Karpas-422 (cell line): Measurements from ENCODE around the gene PGAM2. TPM values are rescaled to one million over a fixed set of nuclear protein-coding genes. Genes with fewer than 3 reads are reported as not detected.

ENCODE experiments used
- DNase-seq: peaks from one replicate; pipeline ENCODE4 v3.0.0-alpha.2; 2015
- H2AFZ ChIP-seq: fragments of 200-600 bp; sonication (generic); 2 replicates; pipeline ENCODE4 v1.6.1; 2014; ENCODE audit warnings: antibody characterized with exemption, low read length, mixed read lengths
- H3K27ac ChIP-seq: fragments of 200-600 bp; sonication (generic); 2 replicates; pipeline ENCODE4 v1.5.1; 2014; ENCODE audit warnings: mild to moderate bottlenecking, low read length, moderate library complexity
- H3K27me3 ChIP-seq: fragments of 200-600 bp; sonication (generic); 2 replicates; pipeline ENCODE4 v1.6.1; 2014; ENCODE audit warnings: low read length, mixed read lengths
- H3K36me3 ChIP-seq: fragments of 200-600 bp; sonication (generic); 2 replicates; pipeline ENCODE4 v1.6.1; 2014; ENCODE audit warnings: low read length, mixed read lengths; ENCODE audit not compliant: insufficient read depth
- H3K4me1 ChIP-seq: fragments of 200-600 bp; sonication (generic); 2 replicates; pipeline ENCODE4 v1.6.1; 2014; ENCODE audit warnings: mild to moderate bottlenecking, low read length, mixed read lengths
- H3K4me2 ChIP-seq: fragments of 200-600 bp; sonication (generic); 2 replicates; pipeline ENCODE4 v1.6.1; 2014; ENCODE audit warnings: low read length, low read depth, mild to moderate bottlenecking; ENCODE audit not compliant: poor library complexity, severe bottlenecking
- H3K4me3 ChIP-seq: fragments of 200-600 bp; sonication (generic); 2 replicates; pipeline ENCODE4 v1.5.1; 2014; ENCODE audit warnings: mild to moderate bottlenecking, antibody characterized with exemption, low read length, mixed read lengths
- H3K79me2 ChIP-seq: fragments of 200-600 bp; sonication (generic); 2 replicates; pipeline ENCODE4 v1.6.1; 2014; ENCODE audit warnings: mild to moderate bottlenecking, low read length, mixed read lengths
- H3K9ac ChIP-seq: fragments of 200-600 bp; sonication (generic); 2 replicates; pipeline ENCODE4 v1.6.0; 2014; ENCODE audit warnings: low read length
- H3K9me2 ChIP-seq: fragments of 200-600 bp; sonication (generic), shearing (Covaris generic); replicated peaks from 2 replicates; pipeline ENCODE4 v1.6.0; 2014; ENCODE audit warnings: mild to moderate bottlenecking, low read length, moderate library complexity; ENCODE audit not compliant: insufficient read depth
- H3K9me3 ChIP-seq: fragments of 300-700, 200-600 bp; sonication (generic); 2 replicates; pipeline ENCODE4 v1.6.1; 2014; ENCODE audit warnings: low read length, mixed read lengths
- H4K20me1 ChIP-seq: fragments of 200-600 bp; sonication (generic); 2 replicates; pipeline ENCODE4 v1.6.1; 2014; ENCODE audit warnings: mild to moderate bottlenecking, antibody characterized with exemption, low read length, low read depth; ENCODE audit not compliant: insufficient read depth
- total RNA-seq: library from RNA; depleted of rRNA; stranded (reverse); fragments of >200 nt; shearing (Covaris generic); gene quantifications from 2 replicates; pipeline ENCODE4 v1.2.3, GENCODE V29; 2014; ENCODE audit warnings: low replicate concordance; rRNA removed

PGAM2 gene
- 1.9 TPM in 1 of 2 replicates, not detected in the other for total RNA-seq

GRCh38 chr7:44065431-44066110, at the start of gene PGAM2:
Gene PGAM2 (minus strand): TSS chr7:44065567. CDS start chr7:44065529, 38 bp downstream.
- peak within 1 kb of the TSS; percentile 30 for H3K27ac ChIP-seq

DNA sequence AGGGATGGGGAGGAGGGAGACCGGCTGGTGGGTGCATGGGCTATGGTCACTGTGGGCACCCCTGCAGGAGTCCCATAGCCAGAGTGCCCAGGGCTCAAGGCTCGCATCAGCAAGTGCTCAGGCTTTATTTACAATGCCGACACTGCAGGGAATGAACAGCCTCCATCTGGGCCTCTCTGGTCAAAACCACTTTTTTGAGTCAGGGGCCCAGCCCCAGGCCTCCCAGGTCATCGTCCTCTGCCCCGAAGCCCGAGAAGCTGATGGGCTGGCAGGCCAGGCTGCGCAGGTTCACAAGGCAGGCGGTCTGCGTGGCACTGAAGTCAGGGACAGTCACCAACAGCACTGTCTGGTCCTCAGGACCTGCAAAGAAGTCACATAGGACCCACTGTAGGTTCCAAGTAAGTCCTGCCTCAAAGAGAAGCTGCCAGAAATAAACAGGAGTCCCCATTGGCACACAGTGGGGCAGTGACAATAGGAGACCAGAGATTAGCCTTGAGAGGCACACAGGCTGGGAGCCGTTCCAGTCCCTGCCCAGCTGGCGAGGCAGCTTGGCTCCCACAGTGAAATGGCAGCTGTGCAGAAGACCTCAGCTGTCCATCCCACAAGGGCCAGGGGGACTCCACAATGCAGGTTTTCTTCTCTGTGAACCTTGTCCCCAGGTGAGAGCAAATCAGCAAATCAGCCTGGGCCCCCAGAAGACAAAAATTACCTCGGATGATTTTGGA, 49.4 kb upstream of the PGAM2 start:
- H3K9ac ChIP-seq = no peak overlapping the region
- H4K20me1 ChIP-seq = no peaks in the 10 kb centered on the region; the same call in 1 of the 2 replicates
- H3K27ac ChIP-seq = no peak overlapping the region
- peaks cover 3% of the 10 kb centered on the region for H3K36me3 ChIP-seq
- no peak overlapping the region for H3K4me2 ChIP-seq
- no peaks in the 10 kb centered on the region for H3K9me2 ChIP-seq
- H3K4me3 ChIP-seq = no peak overlapping the region
- no peak overlapping the region for H2AFZ ChIP-seq
- peaks cover 17% of the 10 kb centered on the region for H3K4me1 ChIP-seq
- H3K9me3 ChIP-seq = no peaks in the 10 kb centered on the region
- H3K79me2 ChIP-seq = peaks cover 4% of the 10 kb centered on the region; the same call in 1 of the 2 replicates
- H3K27me3 ChIP-seq = no peaks in the 10 kb centered on the region
- no peak for DNase-seq

More at GRCh38 chr7:44065431-44066110, at the start of gene PGAM2:
- Histone ChIP-seq H2AFZ (no peak within 1 kb of the TSS), H3K9me2 (no peaks in the 10 kb centered on the region), H3K27me3 (no peaks in the 10 kb centered on the region), H3K9ac (peak within 1 kb of the TSS; percentile 27; the same call in 1 of the 2 replicates), H3K4me1 (peaks cover 22% of the 10 kb centered on the region), H3K36me3 (peaks cover 24% of the 10 kb centered on the region), H3K4me3 (no peak within 1 kb of the TSS), H3K79me2 (no peaks in the 10 kb centered on the region), H3K9me3 (no peaks in the 10 kb centered on the region), H4K20me1 (no peaks in the 10 kb centered on the region), H3K4me2 (no peak within 1 kb of the TSS)
- peak; percentile 77 for DNase-seq

DNA sequence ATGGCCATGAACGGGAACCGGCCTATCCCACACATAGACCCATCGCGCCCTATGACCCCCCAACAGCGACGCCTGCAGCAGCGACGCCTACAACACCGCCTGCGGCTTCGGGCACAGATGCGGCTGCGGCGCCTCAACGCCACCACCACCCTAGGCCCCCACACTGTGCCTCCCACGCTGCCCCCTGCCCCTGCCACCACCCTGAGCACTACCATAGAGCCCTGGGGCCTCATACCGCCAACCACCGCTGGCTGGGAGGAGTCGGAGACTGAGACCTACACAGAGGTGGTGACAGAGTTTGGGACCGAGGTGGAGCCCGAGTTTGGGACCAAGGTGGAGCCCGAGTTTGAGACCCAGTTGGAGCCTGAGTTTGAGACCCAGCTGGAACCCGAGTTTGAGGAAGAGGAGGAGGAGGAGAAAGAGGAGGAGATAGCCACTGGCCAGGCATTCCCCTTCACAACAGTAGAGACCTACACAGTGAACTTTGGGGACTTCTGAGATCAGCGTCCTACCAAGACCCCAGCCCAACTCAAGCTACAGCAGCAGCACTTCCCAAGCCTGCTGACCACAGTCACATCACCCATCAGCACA, 48.5 kb upstream of the PGAM2 start:
- Histone ChIP-seq H3K4me2 (no peak overlapping the region), H3K36me3 (peaks cover 3% of the 10 kb centered on the region; the same call in 1 of the 2 replicates), H3K4me1 (peaks cover 17% of the 10 kb centered on the region), H3K9ac (no peak overlapping the region), H3K9me3 (no peaks in the 10 kb centered on the region), H2AFZ (no peak overlapping the region), H3K4me3 (no peak overlapping the region), H3K27me3 (no peaks in the 10 kb centered on the region), H4K20me1 (no peaks in the 10 kb centered on the region; the same call in 1 of the 2 replicates), H3K27ac (no peak overlapping the region), H3K9me2 (no peaks in the 10 kb centered on the region), H3K79me2 (no peaks in the 10 kb centered on the region)
- no peak for DNase-seq

DNA sequence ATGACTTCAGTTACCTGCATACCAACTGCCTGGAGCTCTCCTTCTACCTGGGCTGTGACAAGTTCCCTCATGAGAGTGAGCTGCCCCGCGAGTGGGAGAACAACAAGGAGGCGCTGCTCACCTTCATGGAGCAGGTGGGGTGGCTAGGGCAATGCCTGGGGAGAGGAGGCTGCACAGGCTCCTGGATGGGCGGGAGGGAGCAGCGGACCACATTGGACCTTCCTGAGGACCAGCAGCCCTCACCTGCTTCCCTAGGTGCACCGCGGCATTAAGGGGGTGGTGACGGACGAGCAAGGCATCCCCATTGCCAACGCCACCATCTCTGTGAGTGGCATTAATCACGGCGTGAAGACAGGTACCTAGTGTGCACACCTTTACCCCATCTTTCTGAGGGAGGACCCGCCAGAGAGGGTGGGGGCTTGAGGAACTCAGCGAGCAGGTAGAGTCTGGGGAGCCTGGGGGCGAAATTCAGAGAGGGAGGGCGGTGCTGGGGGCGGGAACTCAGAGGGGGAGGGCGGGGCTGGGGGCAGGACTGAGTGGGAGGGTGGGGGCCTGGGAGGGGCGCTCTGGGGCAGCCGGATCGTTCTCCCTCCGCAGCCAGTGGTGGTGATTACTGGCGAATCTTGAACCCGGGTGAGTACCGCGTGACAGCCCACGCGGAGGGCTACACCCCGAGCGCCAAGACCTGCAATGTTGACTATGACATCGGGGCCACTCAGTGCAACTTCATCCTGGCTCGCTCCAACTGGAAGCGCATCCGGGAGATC, 47.8 kb upstream of the PGAM2 start:
- no peaks in the 10 kb centered on the region; the same call in 1 of the 2 replicates for H4K20me1 ChIP-seq

GRCh38 chr7:44112231-44112996, 47.0 kb upstream of the PGAM2 start:
- H3K79me2 ChIP-seq = no peaks in the 10 kb centered on the region
- H3K9me2 ChIP-seq = no peaks in the 10 kb centered on the region
- peaks cover 2% of the 10 kb centered on the region; the same call in 1 of the 2 replicates for H3K36me3 ChIP-seq
- H3K4me1 ChIP-seq = peaks cover 17% of the 10 kb centered on the region
- H4K20me1 ChIP-seq = no peaks in the 10 kb centered on the region; the same call in 1 of the 2 replicates
- H3K27me3 ChIP-seq = no peaks in the 10 kb centered on the region
- H3K27ac ChIP-seq = no peak overlapping the region
- H3K4me2 ChIP-seq = no peak overlapping the region
- no peak overlapping the region for H3K9ac ChIP-seq
- H3K4me3 ChIP-seq = no peak overlapping the region
- DNase-seq = peak; percentile 61
- H2AFZ ChIP-seq = no peak overlapping the region
- no peaks in the 10 kb centered on the region for H3K9me3 ChIP-seq

More for the DNA sequence above, 47.8 kb upstream of the PGAM2 start:
- Histone ChIP-seq H3K79me2 (no peaks in the 10 kb centered on the region), H3K4me3 (no peak overlapping the region), H3K9me3 (no peaks in the 10 kb centered on the region), H3K27me3 (no peaks in the 10 kb centered on the region), H3K4me2 (no peak overlapping the region), H3K36me3 (peaks cover 3% of the 10 kb centered on the region; the same call in 1 of the 2 replicates), H3K9me2 (no peaks in the 10 kb centered on the region), H3K4me1 (peaks cover 17% of the 10 kb centered on the region), H3K9ac (no peak overlapping the region), H3K27ac (no peak overlapping the region), H2AFZ (no peak overlapping the region)
- no peak for DNase-seq

GRCh38 chr7:44111761-44112160, 46.4 kb upstream of the PGAM2 start:
- Histone ChIP-seq H3K27ac (no peak overlapping the region), H3K4me1 (peaks cover 17% of the 10 kb centered on the region), H3K4me2 (no peak overlapping the region), H4K20me1 (no peaks in the 10 kb centered on the region; the same call in 1 of the 2 replicates), H3K9me2 (no peaks in the 10 kb centered on the region), H2AFZ (no peak overlapping the region), H3K9me3 (no peaks in the 10 kb centered on the region), H3K79me2 (no peaks in the 10 kb centered on the region), H3K36me3 (no peaks in the 10 kb centered on the region), H3K4me3 (no peak overlapping the region), H3K9ac (no peak overlapping the region), H3K27me3 (no peaks in the 10 kb centered on the region)
- peak; percentile 84 for DNase-seq
